Measurements from ENCODE around the gene MCM3AP.

DNA sequence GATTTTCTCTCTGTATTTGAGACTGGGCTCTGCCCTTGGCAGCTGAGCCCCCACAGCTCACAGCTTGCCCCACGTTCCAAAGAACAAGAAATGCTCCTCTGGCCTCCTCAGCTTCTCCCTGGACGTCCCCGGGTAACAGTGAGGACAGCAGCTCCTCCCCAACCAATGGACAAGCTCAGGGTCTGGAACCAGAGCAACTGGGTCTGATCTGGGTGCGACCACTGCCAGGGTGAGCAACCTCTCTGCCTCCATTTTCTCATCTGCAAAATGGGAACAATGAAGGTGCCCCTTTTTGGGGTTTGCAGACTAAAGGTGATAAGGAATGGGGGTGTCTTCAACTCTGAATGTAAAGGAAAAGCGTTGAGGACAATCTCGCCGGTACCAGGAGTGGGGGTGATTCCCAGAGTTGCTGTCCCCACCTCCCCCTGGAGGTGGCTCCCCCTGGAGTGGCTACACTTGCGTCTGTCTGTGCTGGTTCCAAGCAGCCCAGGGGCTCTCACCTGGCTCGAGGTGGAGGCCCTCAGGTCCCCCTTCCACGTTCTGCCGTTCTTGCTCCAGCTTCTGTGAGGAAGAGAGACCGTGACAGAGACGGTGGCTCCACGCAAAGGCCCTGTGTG lies 31.4 kb upstream of the MCM3AP start:
- TF ChIP-seq SRF (CRISPR knock-in tag; IDR thresholded peaks at IDR 0.05), result no peak
- TF ChIP-seq, protein P1, sequence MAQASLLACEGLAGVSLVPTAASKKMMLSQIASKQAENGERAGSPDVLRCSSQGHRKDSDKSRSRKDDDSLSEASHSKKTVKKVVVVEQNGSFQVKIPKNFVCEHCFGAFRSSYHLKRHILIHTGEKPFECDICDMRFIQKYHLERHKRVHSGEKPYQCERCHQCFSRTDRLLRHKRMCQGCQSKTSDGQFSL (CRISPR knock-in tag; IDR thresholded peaks at IDR 0.05), result no peak
- TF ChIP-seq, protein P1 (tag; IDR thresholded peaks at IDR 0.05), result no peak
- TF ChIP-seq POLR2A (conservative IDR thresholded peaks at IDR 0.05), result no peak
- no peak for TF ChIP-seq SRSF3 (IDR thresholded peaks at IDR 0.05; ENCODE audit: insufficient read depth, low read length)
- TF ChIP-seq, protein P2, sequence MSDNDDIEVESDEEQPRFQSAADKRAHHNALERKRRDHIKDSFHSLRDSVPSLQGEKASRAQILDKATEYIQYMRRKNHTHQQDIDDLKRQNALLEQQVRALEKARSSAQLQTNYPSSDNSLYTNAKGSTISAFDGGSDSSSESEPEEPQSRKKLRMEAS (CRISPR knock-in tag; IDR thresholded peaks at IDR 0.05), result no peak
- no peak for TF ChIP-seq SNRNP70 (optimal IDR thresholded peaks at IDR 0.05; ENCODE audit: low read depth, low read length)
- no peak for TF ChIP-seq SP2 (IDR thresholded peaks at IDR 0.05; ENCODE audit: extremely low read depth, low read depth, low read length, poor library complexity, severe bottlenecking)
- no peak for TF ChIP-seq EP300 (IDR thresholded peaks at IDR 0.05; ENCODE audit: low read length)
- no peak for TF ChIP-seq SAFB (IDR thresholded peaks at IDR 0.05; ENCODE audit: borderline replicate concordance, low read depth, low read length)

All from K562 (cell line).